SU-DHL-6 (cell line): Measurements from ENCODE around the gene HDGFL3.

Experiments
- H2AFZ ChIP-seq: fragments of 200-600 bp; sonication (generic); 2 replicates; pipeline ENCODE4 v1.6.1; 2014; ENCODE audit warnings: low read depth, mild to moderate bottlenecking, moderate library complexity, mixed read lengths, antibody characterized with exemption, low read length; ENCODE audit not compliant: severe bottlenecking
- H3F3A ChIP-seq: fragments of 200-600 bp; shearing (Covaris generic); 2 replicates; pipeline ENCODE4 v1.6.0; 2016; ENCODE audit warnings: antibody characterized with exemption, mild to moderate bottlenecking; ENCODE audit not compliant: insufficient read depth
- H3K27ac ChIP-seq: fragments of 200-600 bp; sonication (generic); 2 replicates; pipeline ENCODE4 v1.5.1; 2016; ENCODE audit warnings: low read depth, mild to moderate bottlenecking, low read length, moderate library complexity, mixed read lengths
- H3K27me3 ChIP-seq: fragments of 200-600 bp; sonication (generic), shearing (Covaris generic); 2 replicates; pipeline ENCODE4 v1.6.0; 2014; ENCODE audit warnings: mild to moderate bottlenecking, low read length
- H3K36me3 ChIP-seq: fragments of 200-600 bp; sonication (generic); 2 replicates; pipeline ENCODE4 v1.6.1; 2014; ENCODE audit warnings: mild to moderate bottlenecking, low read length, mixed read lengths
- H3K4me2 ChIP-seq: fragments of 300-600, 200-600 bp; shearing (Covaris generic), sonication (generic); 2 replicates; pipeline ENCODE4 v1.6.0; 2014; ENCODE audit warnings: low read length, low read depth, mild to moderate bottlenecking; ENCODE audit not compliant: poor library complexity, severe bottlenecking
- H3K4me3 ChIP-seq: fragments of 200-600 bp; sonication (generic); 2 replicates; pipeline ENCODE4 v1.5.1; 2014; ENCODE audit warnings: antibody characterized with exemption, low read length, mild to moderate bottlenecking, mixed read lengths; ENCODE audit not compliant: insufficient read depth, poor library complexity, severe bottlenecking
- H3K79me2 ChIP-seq: fragments of 200-600 bp; sonication (generic); 2 replicates; pipeline ENCODE4 v1.6.1; 2014; ENCODE audit warnings: mild to moderate bottlenecking, low read length, moderate library complexity; ENCODE audit not compliant: insufficient read depth
- H3K9ac ChIP-seq: fragments of 200-600 bp; sonication (generic); 2 replicates; pipeline ENCODE4 v1.7.0; 2014; ENCODE audit warnings: mild to moderate bottlenecking, low read length
- H3K9me2 ChIP-seq: fragments of 200-600 bp; sonication (generic); replicated peaks from 2 replicates; pipeline ENCODE4 v1.6.1; 2014; ENCODE audit warnings: low read length; ENCODE audit not compliant: insufficient read depth
- H3K9me3 ChIP-seq: fragments of 200-600 bp; sonication (generic); 2 replicates; pipeline ENCODE4 v1.6.1; 2014; ENCODE audit warnings: low read length, mixed read lengths; ENCODE audit not compliant: insufficient read depth
- H4K20me1 ChIP-seq: fragments of 200-600 bp; sonication (generic); 2 replicates; pipeline ENCODE4 v1.6.1; 2014; ENCODE audit warnings: low read depth, mild to moderate bottlenecking, antibody characterized with exemption, low read length, moderate library complexity, mixed read lengths
- CTCF ChIP-seq: fragments of 200-600 bp; sonication (generic); IDR thresholded peaks from one replicate; pipeline ENCODE4 v1.5.1; 2017; ENCODE audit warnings: antibody characterized with exemption, mild to moderate bottlenecking, low read length, moderate library complexity; ENCODE audit not compliant: insufficient read depth, poor library complexity, severe bottlenecking
- EZH2phosphoT487 ChIP-seq: fragments of 200-600 bp; sonication (generic), shearing (Covaris generic); conservative IDR thresholded peaks from 2 replicates; pipeline ENCODE4 v1.6.1; 2018; ENCODE audit warnings: mild to moderate bottlenecking, antibody characterized with exemption, low read length, moderate library complexity, mixed read lengths

Gene HDGFL3

GRCh38 chr15:83115410-83115809 lies 92.2 kb downstream of the HDGFL3 start:
- Histone ChIP-seq H2AFZ (no peak overlapping the region), H3K27ac (no peak overlapping the region), H4K20me1 (no peaks in the 10 kb centered on the region), H3K79me2 (no peaks in the 10 kb centered on the region), H3K9me3 (no peaks in the 10 kb centered on the region), H3F3A (no peaks in the 10 kb centered on the region), H3K9me2 (no peaks in the 10 kb centered on the region), H3K4me3 (no peak overlapping the region), H3K36me3 (no peaks in the 10 kb centered on the region), H3K27me3 (no peaks in the 10 kb centered on the region; the same call in 1 of the 2 replicates), H3K4me2 (no peak overlapping the region), H3K9ac (no peak overlapping the region)
- no peak for TF ChIP-seq CTCF
- no peak for TF ChIP-seq EZH2phosphoT487

GRCh38 chr15:83114856-83115255 lies 92.8 kb downstream of the HDGFL3 start:
- no peaks in the 10 kb centered on the region for H4K20me1 ChIP-seq
- H3K9me3 ChIP-seq: no peaks in the 10 kb centered on the region

GRCh38 chr15:83113881-83114674 lies 93.5 kb downstream of the HDGFL3 start:
- H3K36me3 ChIP-seq: no peaks in the 10 kb centered on the region
- H3K9me2 ChIP-seq: no peaks in the 10 kb centered on the region

More at GRCh38 chr15:83114856-83115255, 92.8 kb downstream of the HDGFL3 start:
- no peaks in the 10 kb centered on the region for H3K79me2 ChIP-seq
- H3K27ac ChIP-seq: no peak overlapping the region
- H3K4me2 ChIP-seq: no peak overlapping the region
- H3K27me3 ChIP-seq: no peaks in the 10 kb centered on the region
- no peak overlapping the region for H3K9ac ChIP-seq
- TF ChIP-seq EZH2phosphoT487 (no peak), CTCF (no peak)
- H3K9me2 ChIP-seq: no peaks in the 10 kb centered on the region
- no peak overlapping the region for H2AFZ ChIP-seq
- no peak overlapping the region for H3K4me3 ChIP-seq
- no peaks in the 10 kb centered on the region for H3F3A ChIP-seq
- H3K36me3 ChIP-seq: no peaks in the 10 kb centered on the region

More at GRCh38 chr15:83113881-83114674, 93.5 kb downstream of the HDGFL3 start:
- Histone ChIP-seq H2AFZ (no peak overlapping the region), H4K20me1 (no peaks in the 10 kb centered on the region), H3K27ac (no peak overlapping the region), H3K4me2 (no peak overlapping the region), H3K9ac (no peak overlapping the region), H3K79me2 (no peaks in the 10 kb centered on the region), H3K27me3 (no peaks in the 10 kb centered on the region), H3K9me3 (no peaks in the 10 kb centered on the region), H3K4me3 (no peak overlapping the region), H3F3A (no peaks in the 10 kb centered on the region)
- no peak for TF ChIP-seq CTCF
